Activated CD4-positive, alpha-beta T cell treated with anti-CD3 and anti-CD28 coated beads, Interleukin-2, amount 10 ng/mL, durations not matched to agents 7 days and 5 days (primary cell): ENCODE measurements around the gene CDH11. TPM values are rescaled to one million over a fixed set of nuclear protein-coding genes. Genes with fewer than 3 reads are reported as not detected.

Experiments used
- CTCF ChIA-PET: fragments of 350-600 bp; sonication (Branson Sonifier 250); formaldehyde crosslinking; loops from one replicate; lab custom pipeline; 2021; ENCODE audit warnings: antibody characterized with exemption; lab: Charles Lee
- POLR2A ChIA-PET: fragments of 350-600 bp; sonication (Branson Sonifier 250); formaldehyde crosslinking; loops from one replicate; lab custom pipeline; 2021; ENCODE audit warnings: antibody characterized with exemption; lab: Charles Lee
- DNase-seq: peaks from one replicate; pipeline ENCODE4 v3.0.0-alpha.2; 2020
- H3K27ac Mint-ChIP-seq: one replicate; pipeline ENCODE4 v1.8.0; 2021; ENCODE audit warnings: mild to moderate bottlenecking, moderate library complexity, mixed read lengths
- H3K27me3 Mint-ChIP-seq: one replicate; pipeline ENCODE4 v1.8.0; 2021; ENCODE audit warnings: mixed read lengths
- H3K36me3 Mint-ChIP-seq: one replicate; pipeline ENCODE4 v1.8.0; 2021; ENCODE audit warnings: low read depth, mixed read lengths
- H3K4me1 Mint-ChIP-seq: one replicate; pipeline ENCODE4 v1.8.0; 2021; ENCODE audit warnings: mixed read lengths
- H3K4me3 Mint-ChIP-seq: one replicate; pipeline ENCODE4 v1.8.0; 2021; ENCODE audit warnings: mild to moderate bottlenecking, moderate library complexity, mixed read lengths
- H3K9me3 Mint-ChIP-seq: one replicate; pipeline ENCODE4 v1.8.0; 2021; ENCODE audit warnings: mixed read lengths
- total RNA-seq, 2 experiments: library from RNA; stranded (reverse); gene quantifications; one replicate each; pipeline ENCODE4 v1.2.3, GENCODE V29; 2021

The CDH11 gene
- total RNA-seq, 2 experiments from 2014 or later, result not detected

GRCh38 chr16:64969221-64969620 lies 152.6 kb downstream of the CDH11 start:
- Mint-ChIP-seq H3K4me3 (no peak overlapping the region), H3K27ac (no peak overlapping the region), H3K4me1 (no peaks in the 10 kb centered on the region), H3K9me3 (no peaks in the 10 kb centered on the region), H3K36me3 (no peaks in the 10 kb centered on the region), H3K27me3 (no peaks in the 10 kb centered on the region)
- no peak for DNase-seq
- ChIA-PET CTCF (no interaction called here), POLR2A (no interaction called here)

GRCh38 chr16:64968539-64968938 lies 153.3 kb downstream of the CDH11 start:
- DNase-seq, result no peak
- H3K9me3 Mint-ChIP-seq, result no peaks in the 10 kb centered on the region
- H3K36me3 Mint-ChIP-seq, result no peaks in the 10 kb centered on the region
- H3K4me3 Mint-ChIP-seq, result no peak overlapping the region
- H3K4me1 Mint-ChIP-seq, result no peaks in the 10 kb centered on the region
- no peak overlapping the region for H3K27ac Mint-ChIP-seq
- CTCF ChIA-PET, result no interaction called here
- POLR2A ChIA-PET, result no interaction called here
- H3K27me3 Mint-ChIP-seq, result no peaks in the 10 kb centered on the region

- Mint-ChIP-seq H3K4me1 (no peaks in the 10 kb centered on the region), H3K27ac (no peak overlapping the region), H3K4me3 (no peak overlapping the region), H3K36me3 (no peaks in the 10 kb centered on the region), H3K9me3 (no peaks in the 10 kb centered on the region), H3K27me3 (no peaks in the 10 kb centered on the region)
- POLR2A ChIA-PET, result no interaction called here
- CTCF ChIA-PET, result no interaction called here
- no peak for DNase-seq
Measured at GRCh38 chr16:64964126-64964540, 157.7 kb downstream of the CDH11 start.

- POLR2A ChIA-PET, result no interaction called here
Measured at GRCh38 chr16:64962786-64963185, 159.1 kb downstream of the CDH11 start.

GRCh38 chr16:64957246-64957645 lies 164.6 kb downstream of the CDH11 start:
- ChIA-PET CTCF (no interaction called here), POLR2A (no interaction called here)
- Mint-ChIP-seq H3K4me1 (no peaks in the 10 kb centered on the region), H3K27ac (no peak overlapping the region), H3K4me3 (no peak overlapping the region), H3K27me3 (no peaks in the 10 kb centered on the region), H3K9me3 (no peaks in the 10 kb centered on the region), H3K36me3 (no peaks in the 10 kb centered on the region)
- DNase-seq, result no peak

More at GRCh38 chr16:64962786-64963185, 159.1 kb downstream of the CDH11 start:
- no peak overlapping the region for H3K4me3 Mint-ChIP-seq
- no peaks in the 10 kb centered on the region for H3K27me3 Mint-ChIP-seq
- H3K27ac Mint-ChIP-seq, result no peak overlapping the region
- H3K9me3 Mint-ChIP-seq, result no peaks in the 10 kb centered on the region
- H3K36me3 Mint-ChIP-seq, result no peaks in the 10 kb centered on the region
- CTCF ChIA-PET, result no interaction called here
- no peaks in the 10 kb centered on the region for H3K4me1 Mint-ChIP-seq
- DNase-seq, result no peak

GRCh38 chr16:64952177-64952576 lies 169.7 kb downstream of the CDH11 start:
- no peak overlapping the region for H3K4me3 Mint-ChIP-seq
- H3K27me3 Mint-ChIP-seq, result no peaks in the 10 kb centered on the region
- no peak for DNase-seq
- POLR2A ChIA-PET, result no interaction called here
- no peaks in the 10 kb centered on the region for H3K36me3 Mint-ChIP-seq
- no peak overlapping the region for H3K27ac Mint-ChIP-seq
- CTCF ChIA-PET, result no interaction called here
- no peaks in the 10 kb centered on the region for H3K4me1 Mint-ChIP-seq
- peaks cover 7% of the 10 kb centered on the region for H3K9me3 Mint-ChIP-seq

GRCh38 chr16:64951193-64951592 lies 170.7 kb downstream of the CDH11 start:
- no peaks in the 10 kb centered on the region for H3K4me1 Mint-ChIP-seq
- peaks cover 7% of the 10 kb centered on the region for H3K9me3 Mint-ChIP-seq
- H3K27me3 Mint-ChIP-seq, result no peaks in the 10 kb centered on the region
- ChIA-PET CTCF (no interaction called here), POLR2A (no interaction called here)
- no peaks in the 10 kb centered on the region for H3K36me3 Mint-ChIP-seq
- no peak overlapping the region for H3K27ac Mint-ChIP-seq
- H3K4me3 Mint-ChIP-seq, result no peak overlapping the region
- no peak for DNase-seq

- DNase-seq, result no peak
- no peaks in the 10 kb centered on the region for H3K27me3 Mint-ChIP-seq
- ChIA-PET POLR2A (no interaction called here), CTCF (no interaction called here)
- peaks cover 7% of the 10 kb centered on the region for H3K9me3 Mint-ChIP-seq
- H3K4me1 Mint-ChIP-seq, result no peaks in the 10 kb centered on the region
- no peak overlapping the region for H3K27ac Mint-ChIP-seq
- H3K36me3 Mint-ChIP-seq, result no peaks in the 10 kb centered on the region
- no peak overlapping the region for H3K4me3 Mint-ChIP-seq
Measured at GRCh38 chr16:64950731-64951130, 171.1 kb downstream of the CDH11 start.

- CTCF ChIA-PET, result no interaction called here
Measured at GRCh38 chr16:64950262-64950661, 171.6 kb downstream of the CDH11 start.

GRCh38 chr16:64948056-64948455 lies 173.8 kb downstream of the CDH11 start:
- Mint-ChIP-seq H3K36me3 (no peaks in the 10 kb centered on the region), H3K4me1 (no peaks in the 10 kb centered on the region), H3K27me3 (no peaks in the 10 kb centered on the region), H3K27ac (no peak overlapping the region), H3K9me3 (peaks cover 15% of the 10 kb centered on the region), H3K4me3 (no peak overlapping the region)
- DNase-seq, result no peak
- ChIA-PET CTCF (no interaction called here), POLR2A (no interaction called here)

More at GRCh38 chr16:64950262-64950661, 171.6 kb downstream of the CDH11 start:
- Mint-ChIP-seq H3K27me3 (no peaks in the 10 kb centered on the region), H3K4me3 (no peak overlapping the region), H3K36me3 (no peaks in the 10 kb centered on the region), H3K4me1 (no peaks in the 10 kb centered on the region), H3K9me3 (peaks cover 7% of the 10 kb centered on the region), H3K27ac (no peak overlapping the region)
- POLR2A ChIA-PET, result no interaction called here
- DNase-seq, result no peak

- ChIA-PET CTCF (no interaction called here), POLR2A (no interaction called here)
- no peaks in the 10 kb centered on the region for H3K4me1 Mint-ChIP-seq
- H3K27me3 Mint-ChIP-seq, result no peaks in the 10 kb centered on the region
- no peak overlapping the region for H3K4me3 Mint-ChIP-seq
- H3K36me3 Mint-ChIP-seq, result no peaks in the 10 kb centered on the region
- H3K27ac Mint-ChIP-seq, result no peak overlapping the region
- peaks cover 15% of the 10 kb centered on the region for H3K9me3 Mint-ChIP-seq
- no peak for DNase-seq
Measured at GRCh38 chr16:64947651-64948050, 174.2 kb downstream of the CDH11 start.

- CTCF ChIA-PET, result no interaction called here
- H3K36me3 Mint-ChIP-seq, result no peaks in the 10 kb centered on the region
Measured at GRCh38 chr16:64933885-64934284, 188.0 kb downstream of the CDH11 start.

GRCh38 chr16:64926476-64926875 lies 195.4 kb downstream of the CDH11 start:
- peaks cover 20% of the 10 kb centered on the region for H3K9me3 Mint-ChIP-seq
- H3K36me3 Mint-ChIP-seq, result no peaks in the 10 kb centered on the region
- H3K4me1 Mint-ChIP-seq, result no peaks in the 10 kb centered on the region
- no peak overlapping the region for H3K27ac Mint-ChIP-seq
- DNase-seq, result no peak
- ChIA-PET CTCF (no interaction called here), POLR2A (no interaction called here)
- H3K27me3 Mint-ChIP-seq, result no peaks in the 10 kb centered on the region
- H3K4me3 Mint-ChIP-seq, result no peak overlapping the region

More at GRCh38 chr16:64933885-64934284, 188.0 kb downstream of the CDH11 start:
- Mint-ChIP-seq H3K4me1 (no peaks in the 10 kb centered on the region), H3K9me3 (peaks cover 2% of the 10 kb centered on the region), H3K27me3 (no peaks in the 10 kb centered on the region), H3K4me3 (no peak overlapping the region), H3K27ac (no peak overlapping the region)
- DNase-seq, result no peak
- POLR2A ChIA-PET, result no interaction called here

GRCh38 chr16:64925166-64925565 lies 196.7 kb downstream of the CDH11 start:
- no peak for DNase-seq
- H3K9me3 Mint-ChIP-seq, result peaks cover 25% of the 10 kb centered on the region
- no peak overlapping the region for H3K4me3 Mint-ChIP-seq
- no peaks in the 10 kb centered on the region for H3K27me3 Mint-ChIP-seq
- ChIA-PET POLR2A (no interaction called here), CTCF (no interaction called here)
- no peak overlapping the region for H3K27ac Mint-ChIP-seq
- no peaks in the 10 kb centered on the region for H3K36me3 Mint-ChIP-seq
- H3K4me1 Mint-ChIP-seq, result no peaks in the 10 kb centered on the region
